ENCODE data around the gene NPM3.

Gene NPM3

GRCh38 chr10:101782811-101783735 lies at the start of gene NPM3:
Gene NPM3 (minus strand): TSS chr10:101783446. CDS start chr10:101783390, 56 bp downstream.
- peaks cover 10% of the 10 kb centered on the region for H3K4me1 ChIP-seq (ENCODE audit: control insufficient read depth, insufficient read depth, low read length)
- H3K9ac ChIP-seq (ENCODE audit: low read depth, low read length) = peak within 1 kb of the TSS; percentile 94
- peaks cover 30% of the 10 kb centered on the region for H3K36me3 ChIP-seq (ENCODE audit: control insufficient read depth, insufficient read depth, low read length)
- H3K4me3 ChIP-seq (ENCODE audit: low read depth, low read length) = peak within 1 kb of the TSS; percentile 91
- no peaks in the 10 kb centered on the region for H3K9me3 ChIP-seq (ENCODE audit: control insufficient read depth, insufficient read depth, low read length)
- H3K27me3 ChIP-seq (ENCODE audit: control insufficient read depth, insufficient read depth, low read length) = peaks cover 7% of the 10 kb centered on the region

GRCh38 chr10:101832325-101832771 lies 49.1 kb upstream of the NPM3 start:
- Histone ChIP-seq H3K27me3 (ENCODE audit: control insufficient read depth, insufficient read depth, low read length) (no peaks in the 10 kb centered on the region), H3K9me3 (ENCODE audit: control insufficient read depth, insufficient read depth, low read length) (no peaks in the 10 kb centered on the region), H3K4me1 (ENCODE audit: control insufficient read depth, insufficient read depth, low read length) (peaks cover 9% of the 10 kb centered on the region), H3K9ac (ENCODE audit: low read depth, low read length) (no peak overlapping the region), H3K36me3 (ENCODE audit: control insufficient read depth, insufficient read depth, low read length) (no peaks in the 10 kb centered on the region), H3K4me3 (ENCODE audit: low read depth, low read length) (no peak overlapping the region)

- Histone ChIP-seq H3K9ac (ENCODE audit: low read depth, low read length) (no peak overlapping the region), H3K4me3 (ENCODE audit: low read depth, low read length) (peak overlapping the region; percentile 59), H3K27me3 (ENCODE audit: control insufficient read depth, insufficient read depth, low read length) (no peaks in the 10 kb centered on the region), H3K9me3 (ENCODE audit: control insufficient read depth, insufficient read depth, low read length) (no peaks in the 10 kb centered on the region), H3K36me3 (ENCODE audit: control insufficient read depth, insufficient read depth, low read length) (no peaks in the 10 kb centered on the region), H3K4me1 (ENCODE audit: control insufficient read depth, insufficient read depth, low read length) (peaks cover 9% of the 10 kb centered on the region)
These were observed 48.0 kb upstream of the NPM3 start for GRCh38 chr10:101831169-101831811.

- H3K4me3 ChIP-seq (ENCODE audit: low read depth, low read length) = peak overlapping the region; percentile 59
These were observed 47.3 kb upstream of the NPM3 start for GRCh38 chr10:101830322-101831168.

GRCh38 chr10:101829561-101830315 lies 46.5 kb upstream of the NPM3 start:
- H3K4me3 ChIP-seq (ENCODE audit: low read depth, low read length) = peak overlapping the region; percentile 59
- no peaks in the 10 kb centered on the region for H3K36me3 ChIP-seq (ENCODE audit: control insufficient read depth, insufficient read depth, low read length)
- no peaks in the 10 kb centered on the region for H3K27me3 ChIP-seq (ENCODE audit: control insufficient read depth, insufficient read depth, low read length)
- peaks cover 4% of the 10 kb centered on the region for H3K4me1 ChIP-seq (ENCODE audit: control insufficient read depth, insufficient read depth, low read length)
- H3K9me3 ChIP-seq (ENCODE audit: control insufficient read depth, insufficient read depth, low read length) = no peaks in the 10 kb centered on the region
- H3K9ac ChIP-seq (ENCODE audit: low read depth, low read length) = no peak overlapping the region

More at GRCh38 chr10:101830322-101831168, 47.3 kb upstream of the NPM3 start:
- no peak overlapping the region for H3K9ac ChIP-seq (ENCODE audit: low read depth, low read length)
- no peaks in the 10 kb centered on the region for H3K9me3 ChIP-seq (ENCODE audit: control insufficient read depth, insufficient read depth, low read length)
- H3K4me1 ChIP-seq (ENCODE audit: control insufficient read depth, insufficient read depth, low read length) = peaks cover 5% of the 10 kb centered on the region
- no peaks in the 10 kb centered on the region for H3K27me3 ChIP-seq (ENCODE audit: control insufficient read depth, insufficient read depth, low read length)
- H3K36me3 ChIP-seq (ENCODE audit: control insufficient read depth, insufficient read depth, low read length) = no peaks in the 10 kb centered on the region

- Histone ChIP-seq H3K9me3 (ENCODE audit: control insufficient read depth, insufficient read depth, low read length) (no peaks in the 10 kb centered on the region), H3K36me3 (ENCODE audit: control insufficient read depth, insufficient read depth, low read length) (no peaks in the 10 kb centered on the region), H3K9ac (ENCODE audit: low read depth, low read length) (no peak overlapping the region), H3K27me3 (ENCODE audit: control insufficient read depth, insufficient read depth, low read length) (no peaks in the 10 kb centered on the region), H3K4me3 (ENCODE audit: low read depth, low read length) (peak overlapping the region; percentile 45), H3K4me1 (ENCODE audit: control insufficient read depth, insufficient read depth, low read length) (peaks cover 4% of the 10 kb centered on the region)
These were observed 45.7 kb upstream of the NPM3 start for GRCh38 chr10:101828766-101829551.

- Histone ChIP-seq H3K4me1 (ENCODE audit: control insufficient read depth, insufficient read depth, low read length) (peaks cover 4% of the 10 kb centered on the region), H3K4me3 (ENCODE audit: low read depth, low read length) (no peak overlapping the region), H3K36me3 (ENCODE audit: control insufficient read depth, insufficient read depth, low read length) (no peaks in the 10 kb centered on the region), H3K27me3 (ENCODE audit: control insufficient read depth, insufficient read depth, low read length) (no peaks in the 10 kb centered on the region), H3K9me3 (ENCODE audit: control insufficient read depth, insufficient read depth, low read length) (no peaks in the 10 kb centered on the region), H3K9ac (ENCODE audit: low read depth, low read length) (no peak overlapping the region)
These were observed 44.8 kb upstream of the NPM3 start for GRCh38 chr10:101827919-101828600.

- H3K36me3 ChIP-seq (ENCODE audit: control insufficient read depth, insufficient read depth, low read length) = no peaks in the 10 kb centered on the region
- no peak overlapping the region for H3K9ac ChIP-seq (ENCODE audit: low read depth, low read length)
- no peaks in the 10 kb centered on the region for H3K9me3 ChIP-seq (ENCODE audit: control insufficient read depth, insufficient read depth, low read length)
- no peak overlapping the region for H3K4me3 ChIP-seq (ENCODE audit: low read depth, low read length)
- H3K4me1 ChIP-seq (ENCODE audit: control insufficient read depth, insufficient read depth, low read length) = peaks cover 4% of the 10 kb centered on the region
- H3K27me3 ChIP-seq (ENCODE audit: control insufficient read depth, insufficient read depth, low read length) = no peaks in the 10 kb centered on the region
These were observed 43.7 kb upstream of the NPM3 start for GRCh38 chr10:101826852-101827434.

GRCh38 chr10:101824736-101825135 lies 41.5 kb upstream of the NPM3 start:
- peaks cover under 1% of the 10 kb centered on the region for H3K4me1 ChIP-seq (ENCODE audit: control insufficient read depth, insufficient read depth, low read length)
- H3K36me3 ChIP-seq (ENCODE audit: control insufficient read depth, insufficient read depth, low read length) = no peaks in the 10 kb centered on the region
- no peaks in the 10 kb centered on the region for H3K27me3 ChIP-seq (ENCODE audit: control insufficient read depth, insufficient read depth, low read length)
- H3K4me3 ChIP-seq (ENCODE audit: low read depth, low read length) = no peak overlapping the region
- H3K9ac ChIP-seq (ENCODE audit: low read depth, low read length) = no peak overlapping the region
- no peaks in the 10 kb centered on the region for H3K9me3 ChIP-seq (ENCODE audit: control insufficient read depth, insufficient read depth, low read length)

Data from iPS-15b (cell line).